ENCODE data around the gene LRRN2.
"Not testable (repeated sequence)": the region's sequence is repeated elsewhere in the genome, so short reads cannot be mapped to it uniquely, and the experiment has no call there.

Gene LRRN2

GRCh38 chr1:204571128-204571527 lies 114.4 kb downstream of the LRRN2 start:
- no peak for DNase-seq

GRCh38 chr1:204570021-204570420 lies 115.5 kb downstream of the LRRN2 start:
- DNase-seq: not testable (repeated sequence)

- DNase-seq: no peak
Observed at GRCh38 chr1:204569478-204569877, 116.1 kb downstream of the LRRN2 start.

GRCh38 chr1:204568576-204569315 lies 116.8 kb downstream of the LRRN2 start:
- no peak for DNase-seq
